Measurements from ENCODE around the gene RARG.
"Not testable (repeated sequence)": the region's sequence is repeated elsewhere in the genome, so short reads cannot be mapped to it uniquely, and the experiment has no call there.

DNA sequence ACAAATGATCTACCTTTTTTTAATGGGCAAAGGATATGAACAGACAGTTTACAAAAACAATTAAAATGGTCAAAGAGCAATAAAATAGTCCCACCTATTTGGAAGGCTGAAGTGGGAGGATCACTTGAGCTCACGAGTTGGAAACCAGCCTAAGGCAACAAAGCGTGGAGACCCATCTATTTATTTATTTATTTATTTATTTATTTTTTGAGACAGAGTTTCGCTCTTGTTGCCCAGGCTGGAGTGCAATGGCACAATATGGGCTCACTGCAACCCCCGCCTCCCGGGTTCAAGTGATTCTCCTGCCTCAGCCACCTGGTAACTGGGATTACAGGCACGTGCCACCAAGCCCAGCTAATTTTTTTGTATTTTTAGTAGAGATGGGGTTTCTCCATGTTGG is 54.6 kb downstream of the RARG start:
- TF ChIP-seq PHF8 (conservative IDR thresholded peaks at IDR 0.05; ENCODE audit: low read depth, low read length); SP2 (IDR thresholded peaks at IDR 0.05; ENCODE audit: low read length); SUZ12 (IDR thresholded peaks at IDR 0.05; ENCODE audit: low read length); EZH2 (IDR thresholded peaks at IDR 0.05; ENCODE audit: low read depth, low read length, severe bottlenecking); GABPA (IDR thresholded peaks at IDR 0.05; ENCODE audit: borderline replicate concordance, insufficient read depth, low read length); CBX8 (IDR thresholded peaks at IDR 0.05; ENCODE audit: borderline replicate concordance, low read depth, low read length); BRCA1 (IDR thresholded peaks at IDR 0.05; ENCODE audit: low read depth, low read length); POLR2A (IDR thresholded peaks at IDR 0.05; ENCODE audit: control extremely low read depth in 1 of 2, low read depth in 2 of 2, low read length in 2 of 2); YY1 (IDR thresholded peaks at IDR 0.05; ENCODE audit: low read depth, low read length); MAFK (IDR thresholded peaks at IDR 0.05; ENCODE audit: low read depth, low read length): not testable (repeated sequence)
- TF ChIP-seq, protein P1, sequence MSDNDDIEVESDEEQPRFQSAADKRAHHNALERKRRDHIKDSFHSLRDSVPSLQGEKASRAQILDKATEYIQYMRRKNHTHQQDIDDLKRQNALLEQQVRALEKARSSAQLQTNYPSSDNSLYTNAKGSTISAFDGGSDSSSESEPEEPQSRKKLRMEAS (IDR thresholded peaks at IDR 0.05) = not testable (repeated sequence)
- TF ChIP-seq, protein P2, sequence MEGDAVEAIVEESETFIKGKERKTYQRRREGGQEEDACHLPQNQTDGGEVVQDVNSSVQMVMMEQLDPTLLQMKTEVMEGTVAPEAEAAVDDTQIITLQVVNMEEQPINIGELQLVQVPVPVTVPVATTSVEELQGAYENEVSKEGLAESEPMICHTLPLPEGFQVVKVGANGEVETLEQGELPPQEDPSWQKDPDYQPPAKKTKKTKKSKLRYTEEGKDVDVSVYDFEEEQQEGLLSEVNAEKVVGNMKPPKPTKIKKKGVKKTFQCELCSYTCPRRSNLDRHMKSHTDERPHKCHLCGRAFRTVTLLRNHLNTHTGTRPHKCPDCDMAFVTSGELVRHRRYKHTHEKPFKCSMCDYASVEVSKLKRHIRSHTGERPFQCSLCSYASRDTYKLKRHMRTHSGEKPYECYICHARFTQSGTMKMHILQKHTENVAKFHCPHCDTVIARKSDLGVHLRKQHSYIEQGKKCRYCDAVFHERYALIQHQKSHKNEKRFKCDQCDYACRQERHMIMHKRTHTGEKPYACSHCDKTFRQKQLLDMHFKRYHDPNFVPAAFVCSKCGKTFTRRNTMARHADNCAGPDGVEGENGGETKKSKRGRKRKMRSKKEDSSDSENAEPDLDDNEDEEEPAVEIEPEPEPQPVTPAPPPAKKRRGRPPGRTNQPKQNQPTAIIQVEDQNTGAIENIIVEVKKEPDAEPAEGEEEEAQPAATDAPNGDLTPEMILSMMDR (IDR thresholded peaks at IDR 0.05; ENCODE audit: control extremely low read depth in 1 of 3, insufficient read depth in 1 of 3, low read depth in 1 of 3, low read length in 3 of 3) = not testable (repeated sequence)
- TF ChIP-seq, protein P3, sequence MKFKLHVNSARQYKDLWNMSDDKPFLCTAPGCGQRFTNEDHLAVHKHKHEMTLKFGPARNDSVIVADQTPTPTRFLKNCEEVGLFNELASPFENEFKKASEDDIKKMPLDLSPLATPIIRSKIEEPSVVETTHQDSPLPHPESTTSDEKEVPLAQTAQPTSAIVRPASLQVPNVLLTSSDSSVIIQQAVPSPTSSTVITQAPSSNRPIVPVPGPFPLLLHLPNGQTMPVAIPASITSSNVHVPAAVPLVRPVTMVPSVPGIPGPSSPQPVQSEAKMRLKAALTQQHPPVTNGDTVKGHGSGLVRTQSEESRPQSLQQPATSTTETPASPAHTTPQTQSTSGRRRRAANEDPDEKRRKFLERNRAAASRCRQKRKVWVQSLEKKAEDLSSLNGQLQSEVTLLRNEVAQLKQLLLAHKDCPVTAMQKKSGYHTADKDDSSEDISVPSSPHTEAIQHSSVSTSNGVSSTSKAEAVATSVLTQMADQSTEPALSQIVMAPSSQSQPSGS (IDR thresholded peaks at IDR 0.05; ENCODE audit: low read length) = not testable (repeated sequence)
- TF ChIP-seq, protein P4, sequence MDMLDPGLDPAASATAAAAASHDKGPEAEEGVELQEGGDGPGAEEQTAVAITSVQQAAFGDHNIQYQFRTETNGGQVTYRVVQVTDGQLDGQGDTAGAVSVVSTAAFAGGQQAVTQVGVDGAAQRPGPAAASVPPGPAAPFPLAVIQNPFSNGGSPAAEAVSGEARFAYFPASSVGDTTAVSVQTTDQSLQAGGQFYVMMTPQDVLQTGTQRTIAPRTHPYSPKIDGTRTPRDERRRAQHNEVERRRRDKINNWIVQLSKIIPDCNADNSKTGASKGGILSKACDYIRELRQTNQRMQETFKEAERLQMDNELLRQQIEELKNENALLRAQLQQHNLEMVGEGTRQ (IDR thresholded peaks at IDR 0.05; ENCODE audit: low read length) = not testable (repeated sequence)
